ENCODE data around the gene DNAH11.

Gene DNAH11

GRCh38 chr7:21941611-21942141, 398.8 kb downstream of the DNAH11 start:
- no peak for DNase-seq

- no peak for DNase-seq
These were observed 400.1 kb downstream of the DNAH11 start for GRCh38 chr7:21942955-21943354.

DNA sequence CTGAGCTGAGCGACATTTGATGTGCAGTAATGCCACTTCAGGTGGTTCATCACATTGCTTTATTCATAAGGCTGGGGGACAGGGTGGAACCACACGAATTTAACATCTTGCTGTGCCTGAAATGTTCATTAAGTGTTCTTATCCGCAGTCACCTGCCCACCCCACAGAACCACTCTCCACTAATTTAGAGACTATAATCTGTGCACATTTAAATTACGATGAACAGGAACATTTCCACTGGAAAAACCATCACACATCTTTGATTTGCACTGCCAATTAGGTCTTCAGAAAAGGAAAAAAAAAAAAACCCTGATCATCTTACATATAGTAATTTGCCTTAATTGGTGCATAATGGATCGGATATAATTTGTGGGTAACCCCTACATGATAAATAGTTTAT, 400.6 kb downstream of the DNAH11 start:
- no peak for DNase-seq

DNA sequence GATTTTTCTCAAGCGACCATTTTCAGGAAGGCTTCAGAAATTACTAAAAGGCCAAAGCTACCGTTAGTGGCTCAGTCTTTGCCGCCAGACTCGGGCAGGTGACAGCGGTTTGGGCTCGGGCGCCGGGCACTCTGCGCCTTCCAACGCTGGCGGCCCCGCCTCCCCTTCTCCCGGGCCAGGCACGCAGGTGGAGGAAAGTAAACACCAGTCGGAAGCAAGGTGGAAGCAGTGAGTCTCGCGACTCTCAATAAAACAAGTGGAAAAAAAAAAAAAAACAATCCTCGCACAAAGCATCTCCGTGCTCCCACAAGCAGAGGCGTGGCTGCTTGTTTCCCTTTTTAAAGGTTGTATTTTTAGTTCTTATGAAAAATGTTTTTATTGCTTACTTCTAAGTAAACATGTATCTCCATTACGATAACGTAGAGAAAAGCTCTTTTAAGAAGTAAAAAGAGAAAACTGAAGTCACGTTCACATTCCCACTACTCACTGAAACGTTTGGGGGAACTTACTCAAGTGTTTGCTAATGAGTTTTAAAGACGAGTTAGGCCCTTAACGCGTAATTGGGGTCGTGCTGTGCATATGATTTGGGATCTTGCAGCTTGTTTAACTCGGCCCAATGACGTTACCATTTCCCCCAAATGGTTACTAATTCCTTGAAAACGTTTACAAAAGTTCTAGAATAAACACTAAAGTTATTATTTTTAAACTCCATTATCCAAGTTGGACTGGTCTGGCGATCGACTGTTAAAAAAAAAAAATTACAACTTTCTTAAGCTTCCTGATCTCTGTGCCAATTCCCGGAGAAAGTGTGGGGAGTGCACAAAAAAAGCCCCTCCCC, 402.0 kb downstream of the DNAH11 start:
- peak; percentile 60 to 62 for DNase-seq

- DNase-seq: peak; percentile 85 to 86
These were observed 402.8 kb downstream of the DNAH11 start, which contains the start of gene CDCA7L for GRCh38 chr7:21945454-21946221. Gene CDCA7L, minus strand, starts transcription at chr7:21945899. Its CDS starts 95 bp downstream, at chr7:21945804.

DNA sequence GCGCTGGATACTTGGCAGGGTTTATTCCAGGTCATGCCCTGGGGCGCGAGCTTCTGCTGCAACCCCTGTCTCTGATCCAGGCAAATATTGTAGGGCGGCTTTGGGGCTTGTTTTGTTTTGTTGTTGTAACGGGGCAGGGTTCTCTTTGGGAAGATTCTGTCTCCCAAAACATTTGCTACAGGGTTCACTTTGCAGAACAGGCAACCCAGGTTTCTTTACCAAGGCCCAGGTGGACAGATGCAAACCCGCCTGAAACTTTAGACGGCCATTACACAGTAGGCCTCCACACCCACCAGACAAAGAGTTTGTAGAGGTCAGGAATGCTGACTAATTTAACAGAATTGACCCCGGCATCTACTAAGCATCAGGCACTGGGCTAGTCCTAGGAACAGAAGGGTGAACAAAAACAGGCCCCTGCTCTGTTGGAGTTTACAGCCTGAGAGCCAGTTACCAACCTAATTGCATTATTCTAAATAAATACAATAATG, 403.4 kb downstream of the DNAH11 start:
- DNase-seq: no peak

- DNase-seq: no peak
These were observed 404.2 kb downstream of the DNAH11 start for GRCh38 chr7:21947056-21947455.

DNA sequence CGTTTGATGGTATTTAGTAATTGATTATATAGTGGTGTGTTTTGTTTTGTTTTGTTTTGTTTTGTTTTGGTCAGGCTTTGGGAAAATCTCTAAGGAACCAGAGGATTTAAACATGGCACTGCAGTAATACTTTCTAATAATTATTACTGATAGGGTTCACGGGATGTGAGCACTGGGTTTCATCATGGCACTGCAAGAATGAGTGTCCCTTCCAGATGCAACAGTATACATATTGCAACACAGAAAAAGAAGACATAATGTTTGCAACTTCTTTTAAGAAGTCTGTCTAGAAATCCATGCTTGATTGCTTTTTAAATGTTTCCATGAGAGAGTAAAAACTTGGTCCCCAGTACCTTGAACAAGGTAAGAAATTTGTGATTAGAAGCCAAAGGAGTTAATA, 405.1 kb downstream of the DNAH11 start:
- no peak for DNase-seq

- no peak for DNase-seq
These were observed 405.5 kb downstream of the DNAH11 start for GRCh38 chr7:21948364-21948763.

DNA sequence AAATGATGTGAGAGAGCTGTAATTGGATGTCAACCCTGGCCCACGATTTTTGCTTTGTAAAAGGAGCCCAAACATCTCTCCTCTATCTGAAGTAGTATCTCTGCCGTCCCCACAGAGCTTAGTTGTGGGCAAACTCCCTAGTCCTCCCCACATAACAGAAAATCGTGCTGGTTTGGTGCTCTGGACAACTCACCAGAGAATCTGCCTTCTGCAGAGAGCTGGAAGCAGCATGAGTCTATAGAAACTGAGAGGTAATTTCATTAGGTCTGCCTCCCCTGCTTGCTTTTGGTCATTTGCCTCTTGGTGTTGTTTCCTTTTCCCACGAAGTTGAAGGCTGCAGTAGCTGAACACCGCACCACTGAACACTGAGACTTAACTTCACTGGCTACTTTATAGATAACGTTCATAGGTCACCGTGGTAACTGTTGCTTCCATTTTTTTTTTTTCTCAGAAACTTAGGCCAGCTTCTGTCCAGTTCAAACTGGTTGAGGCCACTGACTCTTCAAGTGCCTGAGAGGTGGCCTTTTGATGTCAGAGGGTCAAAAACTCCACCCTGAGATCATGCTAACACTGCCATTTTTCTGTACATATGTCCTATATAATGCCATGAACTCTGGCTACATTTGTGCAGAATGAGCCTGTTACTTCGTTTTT, 406.2 kb downstream of the DNAH11 start:
- no peak for DNase-seq
